Inferior parietal cortex (tissue), 1 donor: ENCODE results near the gene ABHD17B.
A peak's percentile ranks its signal among the peaks of the same experiment; 100 is the strongest.
"Not testable (repeated sequence)": the region's sequence is repeated elsewhere in the genome, so short reads cannot be mapped to it uniquely, and the experiment has no call there.

Source experiments
- DNase-seq: peaks from one replicate; pipeline ENCODE4 v3.0.0-alpha.2; 2016; ENCODE audit errors: extremely low spot score

ABHD17B gene

GRCh38 chr9:71911061-71911907 is at the start of gene ABHD17B, which contains the start of gene C9orf85:
TSS of gene ABHD17B (minus strand) at chr9:71911193. CDS start at chr9:71875080, 36,113 bp downstream.
TSS of gene C9orf85 (plus strand) at chr9:71911639. CDS start at chr9:71911735, 96 bp downstream.
- peak; percentile 99 for DNase-seq

- no peak for DNase-seq
Measured at GRCh38 chr9:71955300-71955915, 44.4 kb upstream of the ABHD17B start.

- not testable (repeated sequence) for DNase-seq
Measured at GRCh38 chr9:71954652-71955051, 43.7 kb upstream of the ABHD17B start.

- DNase-seq, result no peak
Measured at GRCh38 chr9:71944754-71945375, 33.9 kb upstream of the ABHD17B start.

GRCh38 chr9:71941998-71942567 is 31.1 kb upstream of the ABHD17B start:
- peak; percentile 43 for DNase-seq

GRCh38 chr9:71941060-71941568 is 30.1 kb upstream of the ABHD17B start:
- DNase-seq, result no peak

GRCh38 chr9:71937898-71938297 is 26.9 kb upstream of the ABHD17B start:
- DNase-seq, result no peak

- DNase-seq, result peak; percentile 64
Measured at GRCh38 chr9:71937070-71937625, 26.2 kb upstream of the ABHD17B start.

- DNase-seq, result no peak
Measured at GRCh38 chr9:71936066-71936465, 25.1 kb upstream of the ABHD17B start.

GRCh38 chr9:71931166-71931565 is 20.2 kb upstream of the ABHD17B start:
- DNase-seq, result no peak

- DNase-seq, result no peak
Measured at GRCh38 chr9:71929791-71930440, 18.9 kb upstream of the ABHD17B start.

GRCh38 chr9:71929223-71929622 is 18.2 kb upstream of the ABHD17B start:
- DNase-seq, result no peak

GRCh38 chr9:71928806-71929205 is 17.8 kb upstream of the ABHD17B start:
- no peak for DNase-seq

- DNase-seq, result no peak
Measured at GRCh38 chr9:71928376-71928775, 17.4 kb upstream of the ABHD17B start.

- DNase-seq, result no peak
Measured at GRCh38 chr9:71925834-71926233, 14.8 kb upstream of the ABHD17B start.

- no peak for DNase-seq
Measured at GRCh38 chr9:71924576-71924975, 13.6 kb upstream of the ABHD17B start.

GRCh38 chr9:71921190-71921814 is 10.3 kb upstream of the ABHD17B start:
- DNase-seq, result no peak

GRCh38 chr9:71920456-71921189 is 9.6 kb upstream of the ABHD17B start:
- no peak for DNase-seq

- no peak for DNase-seq
Measured at GRCh38 chr9:71918419-71918818, 7.4 kb upstream of the ABHD17B start.
